Fibroblast of lung (primary cell): Measurements from ENCODE around the gene SPTAN1.

ENCODE experiments used
- CTCF ChIP-seq, 2 donors: IDR thresholded peaks in 1 of 2; conservative IDR thresholded peaks in 1 of 2; 1 replicate in 1 of 2; 2 replicates in 1 of 2; pipeline ENCODE4 v1.5.1; 2011 to 2012; ENCODE audit warnings: low read length in 2 of 2, control low read depth in 1 of 2, inconsistent platforms in 1 of 2, low read depth in 1 of 2, mild to moderate bottlenecking in 1 of 2
- EZH2 ChIP-seq: IDR thresholded peaks from 2 replicates; pipeline ENCODE4 v1.5.1; 2012; ENCODE audit warnings: low read length, control low read depth, mild to moderate bottlenecking; ENCODE audit errors: missing control alignments

GRCh38 chr9:128654481-128654880 is 102.1 kb downstream of the SPTAN1 start:
- no peak for TF ChIP-seq CTCF (conservative IDR thresholded peaks at IDR 0.05 in 1 of 2, IDR thresholded peaks at IDR 0.05 in 1 of 2; ENCODE audit: low read depth in 1 of 2, low read length in 2 of 2)
- no peak for TF ChIP-seq EZH2
